ENCODE data around the gene TMEM123. TPM values are rescaled to one million over a fixed set of nuclear protein-coding genes. Genes with fewer than 3 reads are reported as not detected.
"Not testable (repeated sequence)": the region's sequence is repeated elsewhere in the genome, so short reads cannot be mapped to it uniquely, and the experiment has no call there.

Gene TMEM123
- total RNA-seq, 1 experiment from 2014 or later, result 116 TPM

DNA sequence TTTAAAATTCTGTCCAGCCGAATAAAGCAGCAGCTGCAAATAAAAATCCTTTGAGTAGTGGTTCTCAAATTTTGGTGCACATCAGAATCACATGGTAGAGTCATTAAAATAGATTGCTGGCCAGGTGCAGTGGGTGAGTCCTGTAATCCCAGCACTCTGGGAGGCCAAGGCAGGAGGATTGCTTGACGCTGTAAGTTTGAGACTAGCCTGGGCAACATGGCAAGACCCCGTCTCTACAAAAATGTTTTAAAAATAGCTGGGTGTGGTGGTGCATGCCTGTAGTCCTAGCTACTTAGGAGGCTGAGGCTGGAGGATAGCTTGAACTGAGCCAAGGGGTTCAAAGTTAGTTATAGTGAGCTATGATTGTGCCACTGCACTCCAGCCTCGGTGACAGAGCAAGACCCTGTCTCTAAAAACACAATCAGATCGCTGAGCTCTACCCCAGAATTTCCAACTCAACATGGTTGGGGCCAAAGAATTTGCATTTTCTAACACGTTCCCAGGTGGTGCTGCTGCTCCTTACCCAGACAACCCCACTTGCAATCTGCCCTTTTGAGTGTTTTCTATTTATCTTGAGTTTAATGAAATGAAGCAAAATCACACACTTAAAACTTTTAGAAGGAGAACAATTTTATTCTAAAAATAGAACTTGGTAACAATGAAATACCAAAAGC lies 56.7 kb downstream of the TMEM123 start:
- DNase-seq (ENCODE audit: low spot score), result no peak

DNA sequence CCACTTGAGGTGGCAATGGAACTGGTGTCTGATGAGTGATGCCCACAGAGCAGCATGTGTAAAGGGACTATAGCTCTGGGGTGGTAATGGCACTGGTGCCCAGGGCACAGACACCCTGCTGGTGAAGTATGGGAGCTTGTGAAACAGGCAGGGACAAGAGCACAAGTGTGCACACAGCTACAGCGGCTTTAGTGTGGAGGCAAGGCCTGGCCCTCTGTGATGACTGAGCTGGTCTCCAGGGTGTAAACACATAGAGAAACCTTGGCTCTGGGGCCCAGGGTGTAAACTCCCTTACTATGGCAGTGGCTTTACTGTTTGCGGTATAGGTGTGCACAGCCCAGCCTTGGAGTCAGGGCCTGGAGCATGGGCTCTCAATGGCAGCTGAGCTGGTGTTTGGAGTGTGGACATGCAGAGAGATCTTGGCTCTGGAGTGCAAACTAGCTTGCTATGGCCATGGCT lies 59.3 kb downstream of the TMEM123 start:
- DNase-seq (ENCODE audit: low spot score), result no peak

DNA sequence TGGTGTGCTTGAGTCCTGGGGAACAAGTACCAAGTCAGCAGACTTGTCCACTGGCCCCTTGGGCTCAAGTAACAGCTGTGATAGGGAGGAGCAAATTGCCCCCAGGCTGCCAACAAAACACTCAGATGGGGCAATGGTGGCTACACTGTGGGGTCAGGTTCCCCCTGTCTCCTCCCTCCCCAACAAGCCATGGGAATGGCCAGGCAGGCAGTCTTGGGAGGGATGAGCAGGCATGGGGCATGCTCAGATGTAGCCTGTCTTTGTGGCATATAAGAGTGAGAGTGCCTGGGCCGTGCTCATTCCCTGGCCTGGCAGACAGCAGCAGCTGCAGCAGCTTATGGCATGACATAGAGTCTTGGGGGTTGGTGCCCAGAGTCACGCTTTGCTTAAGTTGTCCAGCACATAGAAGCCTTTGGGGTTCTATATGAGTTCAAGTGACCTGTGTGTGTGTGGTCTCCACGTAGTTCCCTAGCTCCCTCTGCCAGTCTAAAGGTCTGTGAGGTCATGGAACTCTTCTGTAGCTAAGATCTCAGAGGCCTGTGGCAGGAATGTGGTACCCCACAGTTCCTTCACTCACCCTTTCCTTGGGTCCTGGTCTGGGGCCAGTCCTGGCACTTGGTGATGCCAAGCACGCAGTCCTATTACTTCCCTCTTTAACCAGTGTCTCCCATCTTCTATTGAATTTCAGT lies 60.9 kb downstream of the TMEM123 start:
- DNase-seq (ENCODE audit: low spot score), result no peak

DNA sequence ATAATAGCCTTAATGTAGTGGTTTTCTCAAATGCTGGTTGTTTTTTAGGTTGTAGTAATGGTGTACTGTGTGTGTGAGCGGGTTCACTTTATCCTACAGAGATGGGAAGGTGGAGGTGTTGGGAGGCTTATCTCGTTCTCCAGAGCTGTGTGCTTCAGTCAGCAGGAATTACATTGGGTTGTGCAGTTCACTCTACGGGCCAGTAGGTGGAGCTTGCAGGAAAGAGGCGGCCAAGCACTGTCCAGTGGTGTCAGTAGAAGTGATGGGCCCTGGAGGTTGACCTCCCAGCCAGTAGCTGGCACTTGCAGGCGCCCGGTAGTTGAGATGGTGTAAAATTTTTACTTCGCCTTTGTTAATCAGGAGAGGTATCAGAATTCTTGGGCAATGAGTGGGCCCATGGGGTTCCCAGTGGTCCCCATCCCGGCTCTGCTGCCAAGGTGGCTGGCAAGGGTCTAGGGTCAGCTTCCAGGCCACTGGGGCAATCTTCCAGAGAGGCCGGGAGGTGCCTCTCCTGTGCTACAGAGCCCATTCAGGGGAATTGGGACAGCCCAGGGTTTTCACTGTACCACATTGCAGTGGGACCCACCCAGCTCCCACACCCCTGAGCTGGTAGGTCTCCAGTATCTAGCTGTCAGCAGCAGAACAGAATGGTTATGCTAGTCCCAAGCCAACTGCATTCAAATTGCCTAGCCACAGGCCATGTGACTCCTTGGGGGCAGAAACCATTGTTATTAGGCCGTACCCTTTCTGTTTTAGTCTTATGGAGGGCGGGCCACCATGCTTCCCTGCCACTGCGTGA lies 61.7 kb downstream of the TMEM123 start:
- DNase-seq (ENCODE audit: low spot score), result peak; percentile 56

DNA sequence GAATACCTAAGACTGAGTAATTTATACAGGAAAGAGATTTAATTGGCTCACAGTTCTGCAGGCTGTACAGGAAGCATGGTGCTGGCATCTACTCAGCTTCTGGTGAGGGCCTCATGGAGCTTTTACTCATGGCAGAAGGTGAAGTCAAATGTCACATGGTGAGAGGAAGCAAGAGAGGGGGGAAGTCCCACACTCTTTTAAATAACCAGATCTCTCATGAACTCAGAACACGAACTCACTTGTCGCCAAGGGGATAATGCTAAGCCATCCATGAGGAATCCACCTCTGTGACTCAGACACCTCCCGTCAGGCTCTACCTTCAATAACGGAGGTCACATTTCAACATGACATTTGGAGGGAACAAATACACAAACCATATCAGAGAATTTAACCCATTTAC lies 63.3 kb downstream of the TMEM123 start:
- no peak for DNase-seq (ENCODE audit: low spot score)

DNA sequence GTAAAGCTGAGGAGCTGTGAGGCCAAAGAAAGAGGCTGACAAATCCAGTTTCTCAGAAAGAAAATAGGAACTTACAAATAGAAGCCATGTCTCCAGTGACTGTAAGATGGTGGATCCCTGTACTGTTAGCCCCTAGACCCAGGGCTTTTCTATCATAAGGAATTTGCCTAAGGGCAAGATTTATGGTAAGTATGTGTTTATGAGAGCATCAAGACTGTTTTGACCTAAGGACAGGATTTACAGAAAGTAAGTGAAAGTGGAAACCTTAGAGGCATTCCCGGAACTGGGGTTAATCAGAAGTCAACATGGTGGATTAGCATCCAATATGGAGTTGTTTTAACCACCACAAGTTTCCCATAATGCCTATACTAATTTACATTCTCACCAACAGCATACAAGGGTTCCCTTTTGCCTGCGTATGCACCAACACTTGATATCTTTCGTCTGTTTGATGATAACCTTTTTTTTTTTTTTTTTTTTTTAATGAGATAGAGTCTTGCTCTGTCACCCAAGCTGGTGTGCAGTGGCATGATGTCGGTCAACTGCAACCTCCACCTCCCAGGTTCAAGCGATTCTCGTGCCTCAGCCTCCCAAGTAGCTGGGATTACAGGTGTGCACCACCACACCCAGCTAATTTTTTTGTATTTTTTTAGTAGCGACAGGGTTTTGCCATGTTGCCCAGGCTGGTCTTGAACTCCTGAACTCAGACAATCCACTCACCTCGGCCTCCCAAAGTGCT lies 65.4 kb downstream of the TMEM123 start:
- no peak for DNase-seq (ENCODE audit: low spot score)

DNA sequence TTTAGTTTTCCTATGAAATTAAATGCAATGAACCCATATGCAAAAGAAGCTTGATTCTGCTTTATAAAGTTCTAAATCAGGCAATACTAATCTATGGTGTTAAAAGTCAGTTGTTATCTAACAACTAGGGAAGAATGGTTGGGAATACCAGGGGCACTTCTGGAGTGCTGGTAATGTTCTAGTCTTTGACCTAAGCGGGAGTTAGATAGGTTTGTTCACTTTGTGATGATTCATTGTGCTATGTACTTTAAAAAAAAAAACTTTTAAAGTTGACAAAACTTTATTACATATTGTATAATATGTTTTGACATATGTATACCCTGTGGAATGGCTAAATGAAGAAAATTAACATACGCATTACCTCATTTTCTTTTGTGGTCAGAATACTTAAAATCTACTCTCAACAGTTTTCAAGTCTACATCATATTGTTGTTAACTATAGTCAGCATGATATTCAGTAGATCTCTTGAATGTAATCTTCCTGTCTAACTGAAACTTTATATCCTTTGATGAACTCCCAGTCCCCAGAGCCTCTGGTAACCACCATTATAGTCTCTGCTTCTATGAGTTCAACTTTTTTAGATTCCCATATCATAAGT lies 66.3 kb downstream of the TMEM123 start:
- no peak for DNase-seq (ENCODE audit: low spot score)

DNA sequence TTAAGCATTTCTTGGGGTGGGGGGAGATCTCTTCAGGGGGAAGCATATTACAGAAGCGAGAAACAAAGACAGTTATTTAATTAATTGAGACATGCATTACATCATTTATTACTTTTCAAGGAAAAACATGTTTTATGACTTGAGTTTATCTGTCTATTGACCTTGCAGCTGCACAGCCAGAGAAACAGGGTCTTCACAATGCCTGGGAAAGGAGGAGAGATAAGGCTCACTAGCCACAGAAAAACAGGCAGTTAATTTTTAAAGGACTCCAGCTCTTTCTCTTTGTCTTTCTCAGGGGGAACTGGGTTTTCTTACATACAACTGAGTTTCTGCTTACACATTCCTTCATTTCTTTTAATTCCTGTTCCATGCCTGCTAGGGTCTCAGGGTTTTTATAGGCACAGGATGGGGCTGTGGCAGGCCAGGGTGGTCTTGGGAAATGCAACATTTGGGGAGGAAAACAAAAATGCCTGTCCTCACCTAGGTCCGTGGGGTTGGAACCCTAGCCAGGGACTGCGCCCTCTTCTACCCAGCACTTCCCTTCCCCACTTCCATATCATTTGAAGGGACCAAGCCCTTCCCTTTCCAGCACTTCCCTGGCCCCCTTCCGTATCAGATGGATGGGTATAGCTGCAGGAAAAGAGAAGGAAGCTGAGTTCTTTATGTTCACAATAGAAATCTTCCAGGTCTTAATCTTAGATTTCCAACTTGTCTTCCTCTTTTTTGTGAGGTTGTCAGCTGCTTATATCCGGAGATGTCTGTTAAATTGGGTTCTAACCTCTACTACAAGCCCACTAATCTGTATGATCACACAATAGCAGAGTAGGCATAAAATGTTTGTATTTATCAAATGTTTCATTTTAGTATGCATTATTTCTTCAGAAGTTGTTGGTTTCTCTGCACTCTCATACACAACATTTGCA lies 67.2 kb downstream of the TMEM123 start:
- DNase-seq (ENCODE audit: low spot score), result no peak

DNA sequence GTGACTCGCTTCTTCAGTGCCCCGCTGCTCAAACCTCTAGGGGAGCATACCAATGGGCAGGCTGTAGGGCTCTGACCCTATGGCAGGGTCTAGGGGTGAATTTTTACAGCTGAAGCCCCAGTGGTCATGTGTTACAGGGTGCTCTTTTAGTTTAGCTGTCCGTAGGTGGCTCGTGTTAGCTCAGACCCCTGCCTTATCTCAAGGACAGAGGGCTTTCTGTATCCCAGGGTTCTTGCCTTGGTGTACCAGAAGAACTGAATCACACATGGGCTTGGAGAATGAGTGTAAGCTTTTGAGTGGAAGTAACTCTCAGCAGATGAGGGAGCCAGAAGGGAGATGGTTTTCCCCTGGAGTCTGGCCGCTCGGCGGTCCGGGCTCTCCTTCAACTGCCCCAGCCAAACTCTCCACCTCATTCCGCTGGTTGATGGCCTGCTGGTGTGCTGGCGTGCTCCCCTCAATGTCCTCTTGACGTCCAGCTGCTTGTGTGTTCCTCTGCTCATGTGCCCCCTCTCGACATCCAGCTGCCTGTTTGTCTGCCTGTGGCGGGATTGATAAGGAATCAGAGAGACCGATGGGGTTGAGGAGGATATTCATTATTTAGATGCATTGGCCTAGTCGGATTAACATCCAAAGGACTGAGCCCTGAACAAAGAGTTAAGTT lies 68.0 kb downstream of the TMEM123 start:
- DNase-seq (ENCODE audit: low spot score), result no peak

DNA sequence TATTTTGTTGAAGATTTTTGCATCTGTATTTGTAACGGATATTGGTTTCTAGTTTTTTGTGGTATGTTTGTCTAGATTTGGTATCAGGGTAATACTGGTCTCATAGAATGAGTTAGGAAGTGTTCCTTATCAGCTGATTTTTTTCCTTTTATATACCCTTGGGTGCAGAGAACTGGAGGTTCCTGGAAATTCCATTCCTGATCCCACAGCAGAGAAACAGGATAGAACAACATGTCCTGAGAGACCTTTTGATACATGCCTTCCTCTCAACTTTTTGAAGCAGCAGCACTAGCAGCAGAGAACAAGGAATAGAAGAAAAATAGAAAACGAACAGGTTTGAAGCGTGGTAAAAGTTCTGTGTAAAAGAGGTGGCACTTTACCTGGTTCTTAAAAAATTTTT lies 68.7 kb downstream of the TMEM123 start:
- DNase-seq (ENCODE audit: low spot score), result no peak

DNA sequence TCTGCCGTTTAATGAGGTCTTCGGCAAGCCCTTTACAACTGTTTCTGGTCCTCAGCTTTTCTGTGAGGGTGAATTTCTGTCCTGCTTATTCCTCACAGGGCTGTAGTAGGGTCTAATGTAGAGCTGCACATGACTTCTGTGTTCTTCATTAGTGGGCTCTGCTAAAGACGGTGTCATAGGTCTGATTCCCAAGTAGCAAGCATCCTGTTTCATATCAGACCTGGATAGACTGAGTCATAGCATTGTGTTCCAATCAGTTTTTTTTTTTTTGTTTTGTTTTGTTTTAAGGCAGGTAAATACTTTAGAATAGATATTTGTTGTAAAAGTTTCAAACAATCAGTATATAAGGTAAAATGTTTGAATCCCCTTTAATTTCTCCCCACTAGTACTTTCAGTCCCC lies 70.2 kb downstream of the TMEM123 start:
- DNase-seq (ENCODE audit: low spot score), result no peak

DNA sequence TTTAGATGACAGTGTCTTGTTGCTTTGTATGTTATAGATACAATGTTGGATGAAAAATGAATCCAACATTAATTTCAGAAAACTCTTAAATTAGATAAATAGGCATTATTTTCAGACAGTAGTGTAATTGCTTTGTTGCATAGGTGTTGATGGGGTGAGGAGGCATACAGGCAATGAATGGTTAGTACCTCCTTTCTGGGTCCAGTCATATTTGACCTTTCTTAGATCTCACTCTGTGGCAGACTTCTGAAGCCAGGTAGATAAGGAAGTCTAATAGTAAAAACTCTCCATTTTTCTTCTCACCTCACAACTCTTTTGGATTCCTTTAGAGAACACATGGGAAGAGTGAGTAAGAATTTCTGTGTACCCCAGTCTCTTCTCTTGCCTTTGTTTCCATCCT lies 73.7 kb downstream of the TMEM123 start:
- DNase-seq (ENCODE audit: low spot score), result no peak

DNA sequence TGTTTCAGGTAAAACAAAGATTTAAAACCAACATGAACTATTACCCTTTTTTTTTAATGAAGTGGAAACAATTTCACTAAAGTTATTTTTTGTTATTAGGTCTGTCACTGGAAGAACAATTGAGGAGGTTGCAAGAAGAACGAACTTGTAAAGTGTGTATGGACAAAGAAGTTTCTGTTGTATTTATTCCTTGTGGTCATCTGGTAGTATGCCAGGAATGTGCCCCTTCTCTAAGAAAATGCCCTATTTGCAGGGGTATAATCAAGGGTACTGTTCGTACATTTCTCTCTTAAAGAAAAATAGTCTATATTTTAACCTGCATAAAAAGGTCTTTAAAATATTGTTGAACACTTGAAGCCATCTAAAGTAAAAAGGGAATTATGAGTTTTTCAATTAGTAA lies 74.7 kb downstream of the TMEM123 start:
- DNase-seq (ENCODE audit: low spot score), result no peak

DNA sequence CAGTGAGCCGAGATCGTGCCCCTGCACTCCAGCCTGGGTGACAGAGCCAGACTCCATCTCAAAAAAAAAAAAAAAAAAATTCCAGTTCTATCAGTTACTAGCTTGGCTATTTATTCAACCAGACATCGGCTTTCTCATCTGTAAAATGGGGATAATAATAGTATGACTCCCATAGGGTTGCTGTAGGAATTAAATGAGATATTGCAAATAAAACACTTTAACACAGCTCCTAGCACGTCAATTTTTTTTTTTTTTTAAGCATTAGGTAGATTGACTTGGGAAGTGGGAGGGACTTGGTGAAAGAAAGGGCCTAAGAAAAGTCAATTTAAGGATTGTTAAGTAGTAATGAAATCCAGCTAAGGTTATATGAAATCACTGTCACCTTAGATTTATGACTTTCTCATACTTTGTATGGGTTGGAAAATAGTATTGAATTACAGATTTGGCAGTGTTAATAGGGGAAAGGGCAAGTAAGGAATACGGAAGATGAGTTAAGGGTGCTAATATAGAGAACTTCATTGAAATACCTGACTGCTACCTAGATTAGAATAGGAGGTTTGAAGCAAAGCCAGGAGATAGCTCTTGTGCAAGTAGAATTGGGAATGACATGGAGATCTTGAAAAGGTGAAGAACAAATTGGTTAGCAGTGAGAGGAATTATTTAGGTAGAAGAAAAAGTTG lies 76.7 kb downstream of the TMEM123 start:
- DNase-seq (ENCODE audit: low spot score), result no peak

DNA sequence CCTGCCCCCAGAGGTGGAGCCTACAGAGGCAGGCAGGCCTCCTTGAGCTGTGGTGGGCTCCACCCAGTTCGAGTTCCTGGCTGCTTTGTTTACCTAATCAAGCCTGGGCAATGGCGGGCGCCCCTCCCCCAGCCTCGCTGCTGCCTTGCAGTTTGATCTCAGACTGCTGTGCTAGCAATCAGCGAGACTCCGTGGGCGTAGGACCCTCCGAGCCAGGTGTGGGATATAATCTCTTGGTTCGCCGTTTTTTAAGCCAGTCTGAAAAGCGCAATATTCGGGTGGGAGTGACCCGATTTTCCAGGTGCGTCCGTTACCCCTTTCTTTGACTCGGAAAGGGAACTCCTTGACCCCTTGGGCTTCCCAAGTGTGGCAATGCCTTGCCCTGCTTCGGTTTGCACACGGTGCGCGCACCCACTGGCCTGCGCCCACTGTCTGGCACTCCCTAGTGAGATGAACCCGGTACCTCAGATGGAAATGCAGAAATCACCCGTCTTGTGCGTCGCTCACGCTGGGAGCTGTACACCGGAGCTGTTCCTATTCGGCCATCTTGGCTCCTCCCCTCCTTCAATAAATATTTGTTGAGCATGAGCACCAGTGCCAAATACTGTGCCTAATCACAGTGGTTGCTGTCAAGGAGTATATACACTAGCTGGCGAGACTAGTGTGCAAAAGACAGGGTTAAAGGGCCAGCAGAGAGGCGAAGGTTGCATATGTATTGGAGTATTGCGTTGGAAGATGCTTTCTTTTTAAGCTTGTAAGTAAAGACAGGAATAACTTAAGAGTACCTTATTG lies 77.7 kb downstream of the TMEM123 start:
- DNase-seq (ENCODE audit: low spot score), result not testable (repeated sequence)

DNA sequence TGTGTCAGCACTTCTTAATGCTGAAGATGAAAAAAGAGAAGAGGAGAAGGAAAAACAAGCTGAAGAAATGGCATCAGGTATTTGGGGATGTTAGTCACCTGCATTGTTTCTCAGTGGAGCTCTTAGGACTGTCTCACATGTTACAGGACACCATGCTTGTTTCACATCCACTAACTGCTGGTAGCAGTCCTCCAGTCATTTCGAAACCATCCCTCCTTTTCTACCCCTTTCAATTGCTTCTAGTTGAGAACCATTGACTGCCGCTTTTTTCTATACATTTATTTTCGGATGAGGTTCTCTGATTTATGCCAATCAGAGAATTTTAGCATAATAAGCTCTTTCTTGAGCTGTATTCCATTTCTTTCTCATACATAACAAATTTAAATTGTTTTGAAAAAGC lies 84.1 kb downstream of the TMEM123 start:
- DNase-seq (ENCODE audit: low spot score), result no peak

DNA sequence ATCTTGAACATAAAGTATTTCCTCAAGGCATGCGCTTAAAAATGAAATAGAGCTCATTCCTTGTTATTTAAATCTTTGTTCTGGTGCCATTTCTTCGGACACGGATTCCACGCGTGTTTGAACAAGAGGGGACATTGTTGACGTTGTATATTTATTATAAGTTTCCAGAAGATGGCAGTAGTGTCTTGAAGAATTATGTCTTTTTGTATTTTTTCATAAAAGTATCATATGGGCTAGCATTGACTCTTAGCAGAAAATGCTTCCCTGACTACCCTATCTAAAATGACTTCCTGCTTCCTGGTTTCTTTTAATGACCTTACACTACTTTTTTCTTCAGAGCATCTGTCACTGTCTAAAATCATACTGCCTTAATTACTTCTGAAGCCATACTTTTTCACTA lies 85.2 kb downstream of the TMEM123 start:
- DNase-seq (ENCODE audit: low spot score), result no peak

DNA sequence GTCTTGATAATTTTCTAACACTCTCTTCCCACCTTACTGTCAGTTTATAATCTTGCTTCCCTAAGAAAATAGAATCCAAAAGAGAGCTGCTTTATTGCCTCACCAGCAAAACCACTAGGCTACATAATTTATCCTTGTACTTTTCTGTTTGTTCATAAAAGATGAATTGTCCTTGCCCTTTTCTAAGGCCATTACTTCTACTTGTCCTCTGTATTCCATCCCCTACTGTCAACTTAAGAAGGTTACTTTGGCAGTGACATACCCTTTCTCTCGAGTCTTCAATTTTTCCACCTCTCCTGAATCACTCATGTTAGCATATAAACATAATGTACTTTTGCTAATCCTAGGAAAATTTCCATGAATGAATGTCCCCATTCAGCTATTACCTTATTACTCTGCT lies 87.6 kb downstream of the TMEM123 start:
- DNase-seq (ENCODE audit: low spot score), result no peak
